Erythroblast (primary cell): ENCODE data around the gene KRT77.

ENCODE experiments used
- GATA1 ChIP-seq: IDR thresholded peaks from 2 replicates; pipeline ENCODE4 v1.6.1; 2011; ENCODE audit warnings: low read depth, mild to moderate bottlenecking, control low read depth, low read length, moderate library complexity
- POLR2A ChIP-seq: IDR thresholded peaks from 2 replicates; pipeline ENCODE4 v1.6.1; 2011; ENCODE audit warnings: mild to moderate bottlenecking, low read length

DNA sequence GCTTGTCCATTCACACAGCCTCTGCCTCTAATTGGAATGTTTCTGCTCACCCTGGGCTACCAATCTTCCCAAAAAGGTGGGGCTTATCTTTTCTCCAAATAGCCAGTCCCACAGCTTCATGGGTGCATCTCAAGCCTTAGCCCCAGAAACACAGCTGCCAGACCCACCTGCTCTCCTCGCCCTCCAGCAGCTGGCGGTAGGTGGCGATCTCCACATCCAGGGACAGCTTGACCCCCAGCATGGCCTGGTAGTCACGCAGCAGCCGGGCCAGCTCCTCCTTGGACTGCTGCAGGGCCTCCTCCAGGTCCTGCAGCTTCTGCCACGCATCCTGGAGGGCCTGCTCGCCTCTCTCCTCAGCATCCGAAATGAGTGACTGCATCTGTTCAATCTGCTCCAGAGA is 11.1 kb downstream of the KRT77 start:
- TF ChIP-seq POLR2A (no peak), GATA1 (no peak)
